K562 (cell line): ENCODE measurements around the gene LIMK1. TPM values are rescaled to one million over a fixed set of nuclear protein-coding genes. Genes with fewer than 3 reads are reported as not detected.

Experiments
- ATAC-seq: fragments of 200-7000 bp; cut with Tn5 transposase; 3 replicates; pipeline ENCODE4 v1.9.1; 2020; ENCODE audit warnings: moderate library complexity
- BruUV-seq: library from RNA; stranded (reverse); fragments of 400-500 nt; replicated peaks from 2 replicates; lab custom pipeline; 2021; lab: Mats Ljungman, UMichigan
- CTCF ChIA-PET: fragments of 300-600 bp; formaldehyde crosslinking; extraction: SDS; loops from one replicate; lab custom pipeline; 2021; ENCODE audit warnings: low intra/inter-chr PET ratio; lab: Yijun Ruan, JAX
- POLR2A ChIA-PET: fragments of 300-600, 350-650 bp; sonication (Branson Sonifier 250); formaldehyde crosslinking; extraction: SDS; loops from one replicate; lab custom pipeline; 2021; ENCODE audit warnings: antibody characterized with exemption, inconsistent platforms; lab: Yijun Ruan, JAX
- DNase-seq, 4 experiments: peaks; one replicate each; pipeline versions ENCODE4 v3.0.0 to v3.0.0-alpha.2; 2011 to 2018; ENCODE audit warnings: low spot score in 3 of 4, mixed read lengths in 3 of 4; ENCODE audit errors: extremely low read depth in 1 of 4
- FAIRE-seq: peaks from 2 replicates; lab custom pipeline; 2011; peaks lifted over from hg19 to GRCh38; lab: Jason Lieb, UNC
- H2AFZ ChIP-seq: 2 replicates; pipeline ENCODE4 v1.6.0; 2011; ENCODE audit warnings: low read depth, low read length, control low read depth, inconsistent platforms
- H3K27ac ChIP-seq: fragments of 200-600 bp; 3 replicates; pipeline ENCODE4 v1.8.0; 2011; ENCODE audit warnings: low read depth, mild to moderate bottlenecking, control low read depth, inconsistent platforms, low read length, moderate library complexity, mixed read lengths; ENCODE audit errors: extremely low read depth
- H3K27me3 ChIP-seq, 2 experiments: fragments of 300-600 bp in 1 of 2; 2 replicates in 1 of 2; 3 replicates in 1 of 2; pipeline versions ENCODE4 v1.6.0 to v1.8.0; 2011; ENCODE audit warnings: inconsistent platforms in 2 of 2, low read length in 2 of 2, mild to moderate bottlenecking in 1 of 2, mixed read lengths in 1 of 2, moderate library complexity in 1 of 2; ENCODE audit not compliant: control insufficient read depth in 2 of 2, insufficient read depth in 2 of 2
- H3K36me3 ChIP-seq: fragments of 300-600 bp; 3 replicates; pipeline ENCODE4 v1.8.0; 2011; ENCODE audit warnings: mild to moderate bottlenecking, low read length, inconsistent platforms; ENCODE audit not compliant: control insufficient read depth, insufficient read depth
- H3K4me1 ChIP-seq, 2 experiments: fragments of 200-600 bp in 1 of 2; replicated peaks in 1 of 2; 2 replicates in 1 of 2; 3 replicates in 1 of 2; pipeline versions ENCODE4 v1.5.1 to v1.8.0; 2011; ENCODE audit warnings: inconsistent platforms in 2 of 2, low read length in 2 of 2, mild to moderate bottlenecking in 1 of 2, mixed read lengths in 1 of 2, moderate library complexity in 1 of 2; ENCODE audit not compliant: control insufficient read depth in 2 of 2, insufficient read depth in 2 of 2
- H3K4me2 ChIP-seq: 2 replicates; pipeline ENCODE4 v1.6.1; 2011; ENCODE audit warnings: low read length, control low read depth, inconsistent platforms, mixed read lengths; ENCODE audit not compliant: insufficient read depth
- H3K4me3 ChIP-seq: fragments of 200-600 bp; sonication (generic), shearing (Covaris generic); 2 replicates; pipeline ENCODE4 v1.5.1; 2016; ENCODE audit warnings: control low read depth, inconsistent platforms
- H3K79me2 ChIP-seq: fragments of 200-600 bp; 3 replicates; pipeline ENCODE4 v1.8.0; 2011; ENCODE audit warnings: low read length, inconsistent platforms; ENCODE audit not compliant: control insufficient read depth, insufficient read depth
- H3K9ac ChIP-seq, 2 experiments: 2 replicates each; pipeline versions ENCODE4 v1.6.0 to v1.6.1; 2011; ENCODE audit warnings: low read depth in 2 of 2, low read length in 2 of 2, control low read depth in 1 of 2, inconsistent platforms in 1 of 2, mild to moderate bottlenecking in 1 of 2, mixed read lengths in 1 of 2; ENCODE audit not compliant: insufficient read depth in 1 of 2
- H3K9me1 ChIP-seq: one replicate; pipeline ENCODE4 v1.6.0; 2011; ENCODE audit warnings: inconsistent platforms, mild to moderate bottlenecking, low read length, moderate library complexity; ENCODE audit not compliant: control insufficient read depth, insufficient read depth
- H3K9me3 ChIP-seq: replicated peaks from 2 replicates; pipeline ENCODE4 v1.5.1; 2011; ENCODE audit warnings: low read depth, low read length, inconsistent platforms; ENCODE audit not compliant: control insufficient read depth, insufficient read depth
- H4K20me1 ChIP-seq: replicated peaks from 2 replicates; pipeline ENCODE4 v1.6.1; 2011; ENCODE audit warnings: low read length, inconsistent platforms, mixed read lengths; ENCODE audit not compliant: control insufficient read depth, insufficient read depth
- ADNP ChIP-seq: fragments of 200-800 bp; sonication (Bioruptor generic); IDR thresholded peaks from 2 replicates; pipeline ENCODE4 v1.6.1; 2016; ENCODE audit warnings: missing genetic modification characterization, missing compliant biosample characterization
- BCOR ChIP-seq: fragments of 450-650 bp; IDR thresholded peaks from 2 replicates; pipeline ENCODE4 v1.6.1; 2016
- KDM1A ChIP-seq, 2 experiments: fragments of 450-650 bp; IDR thresholded peaks; 2 replicates each; pipeline ENCODE4 v1.6.1; 2016; ENCODE audit warnings: mild to moderate bottlenecking in 2 of 2
- TCF3 ChIP-seq: sonication (generic); formaldehyde crosslinking; IDR thresholded peaks from 2 replicates; pipeline ENCODE4 v1.4.0; 2020; ENCODE audit warnings: mild to moderate bottlenecking, missing genetic modification reagents
- TCFL5 ChIP-seq: fragments of 250-450 bp; sonication (Bioruptor Pico); conservative IDR thresholded peaks from 2 replicates; pipeline ENCODE4 v1.6.1; 2021; ENCODE audit warnings: mild to moderate bottlenecking, moderate library complexity, matching md5 sums
- ZBTB43 ChIP-seq: sonication (generic); formaldehyde crosslinking; IDR thresholded peaks from 2 replicates; pipeline ENCODE4 v1.8.0; 2023; ENCODE audit warnings: mild to moderate bottlenecking, missing genetic modification reagents
- WGBS: fragments of 100-300 bp; shearing (Covaris generic); methylation state at CpG from one replicate; pipeline ENCODE4 v1.1.6; 2016; ENCODE audit warnings: low coverage, mixed read lengths; ENCODE audit not compliant: insufficient coverage; ENCODE audit errors: missing lambda C conversion rate; 5-methylcytosine and 5-hydroxymethylcytosine counted together
- in situ Hi-C: fragments of 300-500 bp; cut with MboI; formaldehyde crosslinking; loops from 4 replicates; pipeline ENCODE4 v1.15.0; 2018; ENCODE audit warnings: inconsistent platforms, mixed read lengths
- intact Hi-C: fragments of 100-400 bp; cut with micrococcal nuclease; formaldehyde crosslinking; loops from 2 replicates; pipeline ENCODE4 v1.14.2; 2022
- polyA plus RNA-seq, 8 experiments: library from polyadenylated mRNA; depleted of rRNA in 4 of 8; stranded (reverse) in 5 of 8; unstranded in 3 of 8; fragments of >200 nt; fragmentation: Nextera tagmentation in 2 of 8; fragmentation: Illumina TruSeq in 1 of 8; extraction: Ambion mirVana in 2 of 8; extraction: Trizol in 1 of 8; gene quantifications; 2 replicates each; pipeline versions ENCODE4 v1.2.1 to v1.2.3, GENCODE V29; 2011 to 2014; ENCODE audit warnings: inconsistent platforms in 1 of 8, missing spikeins in 1 of 8
- total RNA-seq, 7 experiments: library from RNA; depleted of rRNA in 6 of 7; stranded (reverse); fragments of >200 nt in 6 of 7; fragmentation: Illumina TruSeq in 2 of 7; extraction: Trizol in 2 of 7; gene quantifications; 2 replicates each; pipeline versions ENCODE4 v1.2.1 to v1.2.3, GENCODE V29; 2011 to 2021; ENCODE audit warnings: low replicate concordance in 1 of 7
- TF ChIP-seq, protein P1 (sequence below): sonication (generic); formaldehyde crosslinking; IDR thresholded peaks from 2 replicates; pipeline ENCODE4 v1.8.0; 2022; ENCODE audit warnings: mild to moderate bottlenecking, missing genetic modification reagents

Gene LIMK1
- total and polyA plus RNA-seq, 9 of the 15 experiments (the other 6 are each of a cell fraction or from before 2014, with no cell fraction given) = 0.14 to 30.0 (median 15.9) TPM

DNA sequence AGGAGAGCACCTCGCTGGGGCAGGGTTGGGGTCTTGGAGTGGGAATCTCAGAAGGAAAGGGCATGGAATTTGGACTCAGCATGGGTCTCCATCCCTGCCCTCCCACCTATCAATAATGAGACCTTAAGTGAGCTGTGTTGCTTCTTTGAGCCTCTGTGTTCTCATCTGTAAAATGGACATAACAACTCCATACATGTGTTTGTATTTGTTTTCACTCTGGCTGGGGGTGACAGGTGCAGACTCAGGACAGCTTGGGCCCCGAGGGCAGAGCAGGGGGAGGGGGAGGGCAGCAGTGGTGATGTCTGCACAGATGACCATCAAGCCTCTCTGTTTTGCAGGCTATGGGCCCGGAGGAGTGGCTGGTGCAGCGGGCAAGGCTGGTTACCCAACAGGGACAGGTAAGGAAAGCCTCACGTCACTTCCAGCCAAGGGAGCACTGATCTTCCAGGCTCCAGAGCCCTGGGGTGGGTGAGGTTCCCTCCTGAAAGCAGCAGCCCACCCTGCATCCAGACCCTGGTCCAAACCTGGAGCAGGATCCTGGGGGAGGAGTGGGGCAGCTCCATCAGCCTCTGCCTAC lies 35.7 kb upstream of the LIMK1 start:
- no peak for ATAC-seq
- H4K20me1 ChIP-seq = peaks cover 4% of the 10 kb centered on the region; the same call in 1 of the 2 replicates

More for the DNA sequence above, 35.7 kb upstream of the LIMK1 start:
- Histone ChIP-seq H3K4me3 (no peak overlapping the region), H3K4me2 (no peak overlapping the region), H3K9me3 (no peaks in the 10 kb centered on the region), H3K27ac (no peak overlapping the region), H3K9ac (no peak overlapping the region; a peak in 1 of 4 replicates), H3K4me1 (peaks cover 0 to 17% of the 10 kb centered on the region in 2 experiments; a peak in 2 of 5 replicates), H3K36me3 (no peaks in the 10 kb centered on the region), H3K9me1 (peaks cover 3% of the 10 kb centered on the region), H3K79me2 (no peaks in the 10 kb centered on the region), H2AFZ (no peak overlapping the region), H3K27me3 (peaks cover 16 to 41% of the 10 kb centered on the region in 2 experiments; a peak in 4 of 5 replicates)
- POLR2A ChIA-PET = no interaction called here
- in situ Hi-C loops = no loop called here
- BruUV-seq = no TSS peak
- FAIRE-seq = no peak
- no peak for TF ChIP-seq TCF3 (CRISPR knock-in tag)
- peak; percentile 60; the same call in 1 of the 2 replicates for TF ChIP-seq BCOR
- TF ChIP-seq ZBTB43 (CRISPR knock-in tag) = no peak
- TF ChIP-seq KDM1A (IDR thresholded peaks at IDR 0.05) = peak in 1 of 2 experiments; percentile 53; a peak in 2 of 4 replicates
- peak; percentile 69 for TF ChIP-seq ADNP (tag)
- TF ChIP-seq TCFL5 = no peak
- TF ChIP-seq, protein P1, sequence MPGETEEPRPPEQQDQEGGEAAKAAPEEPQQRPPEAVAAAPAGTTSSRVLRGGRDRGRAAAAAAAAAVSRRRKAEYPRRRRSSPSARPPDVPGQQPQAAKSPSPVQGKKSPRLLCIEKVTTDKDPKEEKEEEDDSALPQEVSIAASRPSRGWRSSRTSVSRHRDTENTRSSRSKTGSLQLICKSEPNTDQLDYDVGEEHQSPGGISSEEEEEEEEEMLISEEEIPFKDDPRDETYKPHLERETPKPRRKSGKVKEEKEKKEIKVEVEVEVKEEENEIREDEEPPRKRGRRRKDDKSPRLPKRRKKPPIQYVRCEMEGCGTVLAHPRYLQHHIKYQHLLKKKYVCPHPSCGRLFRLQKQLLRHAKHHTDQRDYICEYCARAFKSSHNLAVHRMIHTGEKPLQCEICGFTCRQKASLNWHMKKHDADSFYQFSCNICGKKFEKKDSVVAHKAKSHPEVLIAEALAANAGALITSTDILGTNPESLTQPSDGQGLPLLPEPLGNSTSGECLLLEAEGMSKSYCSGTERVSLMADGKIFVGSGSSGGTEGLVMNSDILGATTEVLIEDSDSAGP (CRISPR knock-in tag) = no peak
- intact Hi-C loops = no loop called here
- DNase-seq = no peak
- CTCF ChIA-PET = no interaction called here
- WGBS = 1% methylated on average over 5 of the region's 5 CpGs
